HepG2 (cell line): ENCODE measurements around the gene TOPBP1. TPM values are rescaled to one million over a fixed set of nuclear protein-coding genes. Genes with fewer than 3 reads are reported as not detected.
A peak's percentile ranks its signal among the peaks of the same experiment; 100 is the strongest.

ENCODE experiments used
- ATAC-seq: fragments of 200-7000 bp; cut with Tn5 transposase; 3 replicates; pipeline ENCODE4 v1.9.1; 2020; ENCODE audit warnings: mild to moderate bottlenecking, moderate library complexity
- BruUV-seq: library from RNA; stranded (reverse); fragments of 400-500 nt; replicated peaks from 2 replicates; lab custom pipeline; 2021; lab: Mats Ljungman, UMichigan
- CTCF ChIA-PET: fragments of 300-600 bp; formaldehyde crosslinking; extraction: SDS; loops from one replicate; lab custom pipeline; 2021; ENCODE audit warnings: low total read pairs, inconsistent platforms, low intra/inter-chr PET ratio; lab: Yijun Ruan, JAX
- POLR2A ChIA-PET: fragments of 350-600 bp; sonication (Branson Sonifier 250); formaldehyde crosslinking; loops from one replicate; lab custom pipeline; 2020; ENCODE audit warnings: antibody characterized with exemption, inconsistent platforms; lab: Yijun Ruan, JAX
- DNase-seq: peaks from one replicate; pipeline ENCODE4 v3.0.0-alpha.2; 2015; ENCODE audit warnings: low spot score
- FAIRE-seq: peaks from 3 replicates; lab custom pipeline; 2011; peaks lifted over from hg19 to GRCh38; lab: Jason Lieb, UNC
- H2AFZ ChIP-seq: one replicate; pipeline ENCODE4 v1.6.1; 2011; ENCODE audit warnings: low read length, inconsistent platforms
- H3K27ac ChIP-seq: fragments of 300-600 bp; 3 replicates; pipeline ENCODE4 v1.8.0; 2011; ENCODE audit warnings: mixed run types, mild to moderate bottlenecking, mixed read lengths, low read length, inconsistent platforms; ENCODE audit not compliant: insufficient read depth; ENCODE audit errors: extremely low read length
- H3K27me3 ChIP-seq, 2 experiments: fragments of 200-600 bp in 1 of 2; 2 replicates in 1 of 2; 3 replicates in 1 of 2; pipeline versions ENCODE4 v1.6.0 to v1.8.0; 2011; ENCODE audit warnings: low read length in 2 of 2, mild to moderate bottlenecking in 2 of 2, moderate library complexity in 2 of 2, inconsistent platforms in 1 of 2; ENCODE audit not compliant: insufficient read depth in 2 of 2, control insufficient read depth in 1 of 2
- H3K36me3 ChIP-seq, 2 experiments: fragments of 200-600 bp in 1 of 2; replicated peaks in 1 of 2; 2 replicates in 1 of 2; 3 replicates in 1 of 2; pipeline versions ENCODE4 v1.5.1 to v1.8.0; 2011; ENCODE audit warnings: low read length in 2 of 2, inconsistent platforms in 1 of 2; ENCODE audit not compliant: insufficient read depth in 2 of 2, control insufficient read depth in 1 of 2
- H3K4me1 ChIP-seq: 2 replicates; pipeline ENCODE4 v1.5.1; 2012; ENCODE audit warnings: low read length, inconsistent platforms; ENCODE audit not compliant: insufficient read depth
- H3K4me2 ChIP-seq: 2 replicates; pipeline ENCODE4 v1.6.0; 2011; ENCODE audit warnings: low read depth, low read length, inconsistent platforms
- H3K4me3 ChIP-seq, 3 experiments: fragments of 200-600 bp in 1 of 3; sonication (generic), shearing (Covaris generic) in 1 of 3; replicated peaks in 1 of 3; 2 replicates each; pipeline ENCODE4 v1.5.1; 2011 to 2016; ENCODE audit warnings: low read length in 3 of 3, inconsistent platforms in 2 of 3, low read depth in 2 of 3, mild to moderate bottlenecking in 2 of 3, control low read depth in 1 of 3, mixed read lengths in 1 of 3; ENCODE audit not compliant: insufficient read depth in 1 of 3
- H3K79me2 ChIP-seq: one replicate; pipeline ENCODE4 v1.6.1; 2011; ENCODE audit warnings: low read length, inconsistent platforms; ENCODE audit not compliant: insufficient read depth
- H3K9ac ChIP-seq: 2 replicates; pipeline ENCODE4 v1.6.0; 2011; ENCODE audit warnings: mild to moderate bottlenecking, low read depth, low read length, inconsistent platforms; ENCODE audit not compliant: insufficient read depth
- H3K9me3 ChIP-seq: 2 replicates; pipeline ENCODE4 v1.5.1; 2012; ENCODE audit warnings: mild to moderate bottlenecking, low read length
- H4K20me1 ChIP-seq: 2 replicates; pipeline ENCODE4 v1.6.0; 2011; ENCODE audit warnings: inconsistent platforms, mild to moderate bottlenecking, low read length, moderate library complexity; ENCODE audit not compliant: insufficient read depth
- FOXJ3 ChIP-seq: sonication (generic); formaldehyde crosslinking; IDR thresholded peaks from 2 replicates; pipeline ENCODE4 v1.4.0; 2020; ENCODE audit warnings: missing genetic modification reagents, mild to moderate bottlenecking, borderline replicate concordance
- HMG20B ChIP-seq: conservative IDR thresholded peaks from 2 replicates; pipeline ENCODE4 v1.6.1; 2016; ENCODE audit warnings: missing genetic modification reagents, missing compliant biosample characterization
- MAFK ChIP-seq, 2 experiments: IDR thresholded peaks in 1 of 2; conservative IDR thresholded peaks in 1 of 2; 2 replicates each; pipeline ENCODE4 v1.6.1; 2011; ENCODE audit warnings: improper control_type of control experiment in 2 of 2, low read length in 2 of 2
- REXO4 ChIP-seq: sonication (generic); formaldehyde crosslinking; IDR thresholded peaks from 2 replicates; pipeline ENCODE4 v1.8.0; 2022; ENCODE audit warnings: missing genetic modification reagents, mild to moderate bottlenecking, borderline replicate concordance
- XRCC5 ChIP-seq: fragments of 200-400 bp; formaldehyde crosslinking; optimal IDR thresholded peaks from 2 replicates; pipeline ENCODE3; 2017; ENCODE audit warnings: mild to moderate bottlenecking, low read length
- ZNF20 ChIP-seq: sonication (generic); formaldehyde crosslinking; IDR thresholded peaks from 2 replicates; pipeline ENCODE4 v1.4.0; 2020; ENCODE audit warnings: mild to moderate bottlenecking, moderate library complexity, missing genetic modification reagents
- ZNF274 ChIP-seq: sonication (generic); formaldehyde crosslinking; IDR thresholded peaks from 2 replicates; pipeline ENCODE4 v1.5.1; 2020; ENCODE audit warnings: mild to moderate bottlenecking, missing genetic modification reagents
- WGBS: methylation state at CpG from one replicate; pipeline ENCODE4 v1.1.6; 2017; ENCODE audit warnings: low lambda C conversion rate; 5-methylcytosine and 5-hydroxymethylcytosine counted together
- in situ Hi-C: cut with HindIII; loops from 2 replicates; pipeline ENCODE4 v1.10.0; 2017; ENCODE audit warnings: low pct_unique_long_range_greater_than_20kb; ENCODE audit not compliant: extremely low pct_ligation_motif_present
- intact Hi-C: fragments of 100-400 bp; cut with micrococcal nuclease; formaldehyde crosslinking; loops from one replicate; pipeline ENCODE4 v1.10.0; 2022; ENCODE audit not compliant: unreplicated experiment
- polyA plus RNA-seq, 8 experiments: library from polyadenylated mRNA; depleted of rRNA in 3 of 8; stranded (reverse) in 7 of 8; unstranded in 1 of 8; fragments of >200 nt; fragmentation: Illumina TruSeq in 4 of 8; extraction: Trizol in 4 of 8; gene quantifications; 2 replicates each; pipeline versions ENCODE4 v1.2.1 to v1.2.3, GENCODE V29; 2011 to 2016; ENCODE audit warnings: low read depth in 4 of 8, missing spikeins in 1 of 8, mixed read lengths in 1 of 8; ENCODE audit not compliant: insufficient read depth in 1 of 8
- total RNA-seq, 5 experiments: library from RNA; depleted of rRNA; stranded (reverse); fragments of >200 nt; fragmentation: Illumina TruSeq; extraction: Trizol; gene quantifications; 2 replicates each; pipeline ENCODE4 v1.2.3, GENCODE V29; 2016; ENCODE audit warnings: low read depth in 1 of 5
- TF ChIP-seq, protein P1 (sequence below): sonication (generic); formaldehyde crosslinking; IDR thresholded peaks from 2 replicates; pipeline ENCODE4 v1.4.0; 2020; ENCODE audit warnings: missing genetic modification reagents

The TOPBP1 gene
- total and polyA plus RNA-seq, 2 of the 13 experiments (the other 11 are each of a cell fraction or from before 2014, with no cell fraction given), result 24.3 to 42.9 TPM

DNA sequence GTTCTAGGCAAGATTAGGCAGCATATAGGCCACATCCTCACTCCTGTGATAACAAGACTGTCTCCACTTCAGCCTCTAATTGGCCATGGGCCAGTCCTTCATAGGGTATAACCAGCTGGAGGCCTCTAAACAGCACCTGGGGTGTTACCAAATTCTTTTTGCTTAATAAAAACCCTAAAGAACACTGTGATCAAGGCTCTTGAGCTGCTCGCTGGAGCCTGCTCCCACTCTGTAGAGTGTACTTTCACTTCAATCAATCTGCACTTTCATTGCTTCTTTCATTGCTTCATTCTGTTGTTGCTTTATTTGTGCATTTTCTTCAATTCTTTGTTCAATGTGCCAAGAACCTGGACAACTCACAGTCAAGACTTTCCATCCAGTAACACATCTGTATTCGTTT, 36.2 kb upstream of the TOPBP1 start:
- CTCF ChIA-PET, result no interaction called here
- Histone ChIP-seq H4K20me1 (no peaks in the 10 kb centered on the region), H3K9me3 (no peaks in the 10 kb centered on the region), H3K4me2 (no peak overlapping the region), H3K9ac (no peak overlapping the region), H3K27ac (no peak overlapping the region), H2AFZ (no peak overlapping the region), H3K4me1 (peaks cover 32% of the 10 kb centered on the region), H3K4me3 (no peak overlapping the region), H3K79me2 (no peaks in the 10 kb centered on the region), H3K27me3 (no peaks in the 10 kb centered on the region), H3K36me3 (no peaks in the 10 kb centered on the region)
- ATAC-seq (no peak), DNase-seq (no peak), FAIRE-seq (no peak)
- in situ Hi-C loops, result no loop called here
- intact Hi-C loops, result no loop called here
- no TSS peak for BruUV-seq
- TF ChIP-seq, protein P1, sequence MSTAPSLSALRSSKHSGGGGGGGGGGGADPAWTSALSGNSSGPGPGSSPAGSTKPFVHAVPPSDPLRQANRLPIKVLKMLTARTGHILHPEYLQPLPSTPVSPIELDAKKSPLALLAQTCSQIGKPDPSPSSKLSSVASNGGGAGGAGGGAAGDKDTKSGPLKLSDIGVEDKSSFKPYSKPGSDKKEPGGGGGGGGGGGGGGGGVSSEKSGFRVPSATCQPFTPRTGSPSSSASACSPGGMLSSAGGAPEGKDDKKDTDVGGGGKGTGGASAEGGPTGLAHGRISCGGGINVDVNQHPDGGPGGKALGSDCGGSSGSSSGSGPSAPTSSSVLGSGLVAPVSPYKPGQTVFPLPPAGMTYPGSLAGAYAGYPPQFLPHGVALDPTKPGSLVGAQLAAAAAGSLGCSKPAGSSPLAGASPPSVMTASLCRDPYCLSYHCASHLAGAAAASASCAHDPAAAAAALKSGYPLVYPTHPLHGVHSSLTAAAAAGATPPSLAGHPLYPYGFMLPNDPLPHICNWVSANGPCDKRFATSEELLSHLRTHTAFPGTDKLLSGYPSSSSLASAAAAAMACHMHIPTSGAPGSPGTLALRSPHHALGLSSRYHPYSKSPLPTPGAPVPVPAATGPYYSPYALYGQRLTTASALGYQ, result no peak
- no peak for TF ChIP-seq ZNF274 (CRISPR knock-in tag)
- TF ChIP-seq FOXJ3 (CRISPR knock-in tag), result no peak
- TF ChIP-seq XRCC5, result no peak
- no peak for TF ChIP-seq MAFK (conservative IDR thresholded peaks at IDR 0.05 in 1 of 2, IDR thresholded peaks at IDR 0.05 in 1 of 2; ENCODE audit: low read length in 2 of 2)
- TF ChIP-seq HMG20B, result no peak
- peak; percentile 97 for TF ChIP-seq ZNF20 (CRISPR knock-in tag)
- TF ChIP-seq REXO4 (CRISPR knock-in tag), result no peak
- POLR2A ChIA-PET, result no interaction called here
- 56% methylated on average over 2 of the region's 2 CpGs for WGBS
